ENCODE data around the gene ANO10. TPM values are rescaled to one million over a fixed set of nuclear protein-coding genes. Genes with fewer than 3 reads are reported as not detected.
"Not testable (repeated sequence)": the region's sequence is repeated elsewhere in the genome, so short reads cannot be mapped to it uniquely, and the experiment has no call there.

Gene ANO10
- polyA plus RNA-seq, 1 donor from 2014 or later: 5.8 TPM

DNA sequence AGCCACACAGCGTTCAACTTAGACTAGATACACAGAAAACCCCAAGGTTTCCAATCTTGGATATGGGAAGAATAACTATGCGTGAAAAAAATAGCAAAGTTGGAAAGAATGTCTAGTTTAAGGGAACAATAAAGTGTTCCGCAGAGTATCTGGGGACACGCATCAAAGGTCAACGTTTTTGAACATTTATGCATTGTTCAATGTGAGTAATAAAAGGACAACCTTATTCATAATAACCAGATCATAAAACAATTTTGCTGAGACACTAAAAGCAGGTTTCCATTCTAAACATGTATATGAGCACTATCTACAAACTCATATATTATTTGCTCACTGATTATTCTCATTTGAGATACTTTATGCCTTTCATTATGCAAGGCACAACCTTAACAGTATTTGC, 7.8 kb downstream of the ANO10 start:
- no peaks in the 10 kb centered on the region for H3K9me3 Mint-ChIP-seq
- no peaks in the 10 kb centered on the region for H3K27me3 Mint-ChIP-seq
- no peak overlapping the region for H3K4me3 Mint-ChIP-seq
- H3K4me1 Mint-ChIP-seq: peaks cover 0 to 6% (median under 1%) of the 10 kb centered on the region in 3 donors
- peaks cover 2% of the 10 kb centered on the region for H3K36me3 Mint-ChIP-seq
- H3K27ac Mint-ChIP-seq: no peak overlapping the region

DNA sequence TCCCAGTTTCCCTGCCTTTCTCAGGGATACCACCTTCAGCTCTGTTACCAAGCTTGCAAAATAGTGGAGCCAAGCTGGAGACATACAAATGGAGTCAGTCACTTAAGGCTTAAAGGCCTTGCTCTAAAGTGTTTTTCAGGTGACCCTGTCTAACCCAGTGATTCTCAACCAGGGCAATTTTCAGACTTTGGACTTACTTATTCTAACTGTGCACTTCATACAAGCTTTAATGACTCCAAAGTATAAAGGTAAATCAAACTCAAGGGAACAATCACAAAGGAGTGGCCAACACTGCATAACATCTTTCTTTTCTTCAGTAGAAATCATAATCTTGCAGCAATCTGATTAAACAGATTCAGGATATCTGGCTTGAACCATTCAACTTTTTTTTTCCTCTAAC, 9.4 kb downstream of the ANO10 start:
- no peak overlapping the region for H3K4me3 Mint-ChIP-seq
- H3K27me3 Mint-ChIP-seq: no peaks in the 10 kb centered on the region
- H3K27ac Mint-ChIP-seq: no peak overlapping the region
- peaks cover 0 to 6% (median 0%) of the 10 kb centered on the region in 3 donors for H3K4me1 Mint-ChIP-seq
- no peaks in the 10 kb centered on the region for H3K9me3 Mint-ChIP-seq
- H3K36me3 Mint-ChIP-seq: peaks cover 2% of the 10 kb centered on the region

DNA sequence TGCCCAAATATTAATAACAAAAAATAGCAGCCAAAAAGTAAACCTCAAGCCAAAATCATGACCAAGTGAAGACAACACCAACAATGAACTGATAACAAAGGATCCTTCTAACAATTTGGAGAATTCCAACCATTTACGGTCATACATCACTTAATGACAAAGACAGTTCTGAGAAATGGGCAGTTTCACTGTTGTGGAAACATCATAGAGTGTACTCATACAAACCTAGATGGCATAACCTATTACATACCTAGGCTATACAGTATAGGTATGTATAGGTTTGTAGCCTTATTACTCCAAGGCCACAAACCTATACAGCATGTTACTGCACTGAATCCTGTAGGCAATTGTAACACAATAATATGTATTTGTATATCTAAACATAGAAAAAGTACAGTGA, 12.4 kb downstream of the ANO10 start:
- Mint-ChIP-seq H3K4me1 (peaks cover 0 to 3% (median 0%) of the 10 kb centered on the region in 3 donors), H3K27ac (no peak overlapping the region), H3K27me3 (peaks cover 3% of the 10 kb centered on the region), H3K4me3 (no peak overlapping the region), H3K9me3 (no peaks in the 10 kb centered on the region), H3K36me3 (peaks cover 3% of the 10 kb centered on the region)

DNA sequence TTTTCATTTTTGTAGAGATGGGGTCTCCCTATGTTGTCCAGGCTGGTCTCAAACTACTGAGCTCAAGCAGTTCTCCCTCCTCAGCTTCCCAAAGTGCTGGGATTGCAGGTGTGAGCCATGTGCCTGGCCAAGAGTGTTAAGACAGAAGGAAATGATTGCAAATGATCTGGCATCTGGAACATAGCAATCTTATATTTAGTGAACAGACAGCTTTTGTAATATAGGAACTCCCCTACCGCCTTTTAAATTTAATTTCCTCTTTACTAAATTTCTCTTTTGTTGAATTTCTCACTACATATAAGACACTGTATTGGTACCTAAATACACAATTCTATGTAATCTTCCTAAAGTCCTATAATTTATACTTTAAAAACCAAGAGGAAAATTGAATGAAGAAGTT, 13.1 kb downstream of the ANO10 start:
- peaks cover 0 to 3% (median 0%) of the 10 kb centered on the region in 3 donors for H3K4me1 Mint-ChIP-seq
- no peak overlapping the region for H3K27ac Mint-ChIP-seq
- H3K4me3 Mint-ChIP-seq: no peak overlapping the region
- H3K36me3 Mint-ChIP-seq: peaks cover 3% of the 10 kb centered on the region
- peaks cover 3% of the 10 kb centered on the region for H3K27me3 Mint-ChIP-seq
- H3K9me3 Mint-ChIP-seq: no peaks in the 10 kb centered on the region

DNA sequence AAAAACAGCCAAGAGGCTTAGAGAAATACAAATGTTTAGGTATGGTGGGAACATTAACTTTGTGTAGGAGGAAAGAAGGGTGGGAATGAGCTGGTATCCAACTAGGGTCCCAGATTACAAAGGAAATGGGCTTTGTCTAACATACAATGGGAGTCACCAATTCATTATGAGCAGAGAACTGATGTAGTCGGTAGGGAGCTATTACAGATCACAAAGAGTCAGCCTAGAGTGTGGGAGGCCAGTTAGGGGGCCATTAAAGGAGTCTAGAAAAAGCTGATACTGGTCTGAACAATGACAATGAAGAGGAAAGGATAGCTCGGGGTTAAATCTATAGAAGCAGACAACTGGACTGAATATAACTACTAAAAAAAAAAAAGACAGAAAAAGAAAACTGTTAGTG, 15.5 kb downstream of the ANO10 start:
- H3K36me3 Mint-ChIP-seq: peaks cover 3% of the 10 kb centered on the region
- no peak overlapping the region for H3K4me3 Mint-ChIP-seq
- peaks cover 3% of the 10 kb centered on the region for H3K27me3 Mint-ChIP-seq
- H3K27ac Mint-ChIP-seq: no peak overlapping the region
- H3K4me1 Mint-ChIP-seq: peaks cover 0 to 3% (median 2%) of the 10 kb centered on the region in 3 donors
- no peaks in the 10 kb centered on the region for H3K9me3 Mint-ChIP-seq

DNA sequence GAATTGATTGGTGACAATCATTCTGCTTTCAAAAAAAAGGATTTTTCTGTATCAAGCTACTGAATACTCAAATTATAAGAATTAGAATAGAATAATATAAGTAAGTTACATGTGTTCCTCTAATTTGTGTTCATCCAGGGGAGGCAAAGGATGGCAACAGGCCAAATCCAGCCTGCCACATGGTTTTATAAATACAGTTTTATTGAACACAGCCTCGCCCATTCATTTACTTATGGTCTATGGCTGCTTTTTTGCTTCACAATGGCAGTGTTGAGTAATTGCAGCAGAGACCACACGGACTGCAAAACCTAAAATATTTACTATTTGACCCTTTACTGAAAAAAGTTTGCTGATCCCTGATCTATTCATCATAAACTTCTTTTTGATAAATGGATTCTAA, 21.9 kb downstream of the ANO10 start:
- H3K27me3 Mint-ChIP-seq, H3K36me3 Mint-ChIP-seq, H3K4me1 Mint-ChIP-seq, H3K27ac Mint-ChIP-seq, H3K4me3 Mint-ChIP-seq, H3K9me3 Mint-ChIP-seq: not testable (repeated sequence)

DNA sequence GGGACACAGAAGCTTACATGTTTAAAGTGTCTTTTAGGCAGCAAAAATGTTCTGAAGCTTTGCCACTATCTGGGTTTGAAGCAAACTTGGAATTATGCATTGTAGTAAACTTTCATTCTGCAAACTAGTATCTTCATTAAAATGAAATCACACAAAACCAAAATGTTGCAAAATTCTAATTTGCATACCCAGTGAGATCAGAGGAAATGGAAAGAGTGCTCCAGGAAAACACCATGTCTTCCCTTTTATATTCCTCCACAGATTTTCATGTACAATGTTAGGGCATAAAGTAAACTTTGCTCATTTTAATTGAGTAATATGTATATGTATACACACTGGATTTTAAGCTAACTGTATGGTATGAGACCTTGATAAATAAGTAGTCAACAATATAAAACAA, 23.9 kb downstream of the ANO10 start:
- Mint-ChIP-seq H3K4me3 (no peak overlapping the region), H3K36me3 (peaks cover 7% of the 10 kb centered on the region), H3K27ac (no peak overlapping the region), H3K4me1 (peaks cover 0 to 3% (median 0%) of the 10 kb centered on the region in 3 donors), H3K9me3 (peaks cover 0 to 3% (median 2%) of the 10 kb centered on the region in 3 donors), H3K27me3 (no peaks in the 10 kb centered on the region)

DNA sequence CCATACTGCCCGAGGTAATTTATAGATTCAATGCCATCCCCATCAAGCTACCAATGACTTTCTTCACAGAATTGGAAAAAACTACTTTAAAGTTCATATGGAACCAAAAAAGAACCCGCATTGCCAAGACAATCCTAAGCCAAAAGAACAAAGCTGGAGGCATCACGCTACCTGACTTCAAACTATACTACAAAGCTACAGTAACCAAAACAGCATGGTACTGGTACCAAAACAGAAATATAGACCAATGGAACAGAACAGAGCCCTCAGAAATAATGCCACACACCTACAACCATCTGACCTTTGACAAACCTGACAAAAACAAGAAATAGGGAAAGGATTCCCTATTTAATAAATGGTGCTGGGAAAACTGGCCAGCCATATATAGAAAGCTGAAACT, 25.6 kb downstream of the ANO10 start:
- not testable (repeated sequence) for H3K4me3 Mint-ChIP-seq

DNA sequence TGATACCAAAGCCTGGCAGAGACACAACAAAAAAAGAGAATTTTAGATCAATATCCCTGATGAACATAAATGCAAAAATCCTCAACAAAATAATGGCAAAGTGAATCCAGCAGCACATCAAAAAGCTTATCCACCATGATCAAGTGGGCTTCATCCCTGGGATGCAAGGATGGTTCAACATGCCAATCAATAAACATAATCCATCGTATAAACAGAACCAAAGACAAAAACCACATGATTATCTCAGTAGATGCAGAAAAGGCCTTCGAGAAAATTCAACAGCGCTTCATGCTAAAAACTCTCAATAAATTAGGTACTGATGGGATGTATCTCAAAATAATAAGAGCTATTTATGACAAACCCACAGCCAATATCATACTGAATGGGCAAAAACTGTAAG, 26.5 kb downstream of the ANO10 start:
- not testable (repeated sequence) for H3K9me3 Mint-ChIP-seq, H3K4me3 Mint-ChIP-seq, H3K4me1 Mint-ChIP-seq, H3K27ac Mint-ChIP-seq, H3K27me3 Mint-ChIP-seq
- H3K36me3 Mint-ChIP-seq: peaks cover 18% of the 10 kb centered on the region

More for the DNA sequence above, 25.6 kb downstream of the ANO10 start:
- not testable (repeated sequence) for H3K27ac Mint-ChIP-seq, H3K9me3 Mint-ChIP-seq, H3K27me3 Mint-ChIP-seq, H3K4me1 Mint-ChIP-seq
- H3K36me3 Mint-ChIP-seq: peaks cover 12% of the 10 kb centered on the region

DNA sequence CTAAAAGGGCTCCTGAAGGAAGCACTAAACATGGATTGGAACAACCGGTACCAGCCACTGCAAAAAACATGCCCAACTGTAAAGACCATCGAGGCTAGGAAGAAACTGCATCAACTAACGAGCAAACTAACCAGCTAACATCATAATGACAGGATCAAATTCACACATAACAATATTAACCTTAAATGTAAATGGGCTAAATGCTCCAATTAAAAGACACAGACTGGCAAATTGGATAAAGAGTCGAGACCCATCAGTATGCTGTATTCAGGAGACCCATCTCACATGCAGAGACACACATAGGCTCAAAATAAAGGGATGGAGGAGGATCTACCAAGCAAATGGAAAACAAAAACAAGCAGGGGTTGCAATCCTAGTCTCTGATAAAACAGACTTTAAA, 28.2 kb downstream of the ANO10 start:
- H3K27me3 Mint-ChIP-seq, H3K4me3 Mint-ChIP-seq, H3K9me3 Mint-ChIP-seq, H3K27ac Mint-ChIP-seq, H3K4me1 Mint-ChIP-seq: not testable (repeated sequence)
- peaks cover 20% of the 10 kb centered on the region for H3K36me3 Mint-ChIP-seq

DNA sequence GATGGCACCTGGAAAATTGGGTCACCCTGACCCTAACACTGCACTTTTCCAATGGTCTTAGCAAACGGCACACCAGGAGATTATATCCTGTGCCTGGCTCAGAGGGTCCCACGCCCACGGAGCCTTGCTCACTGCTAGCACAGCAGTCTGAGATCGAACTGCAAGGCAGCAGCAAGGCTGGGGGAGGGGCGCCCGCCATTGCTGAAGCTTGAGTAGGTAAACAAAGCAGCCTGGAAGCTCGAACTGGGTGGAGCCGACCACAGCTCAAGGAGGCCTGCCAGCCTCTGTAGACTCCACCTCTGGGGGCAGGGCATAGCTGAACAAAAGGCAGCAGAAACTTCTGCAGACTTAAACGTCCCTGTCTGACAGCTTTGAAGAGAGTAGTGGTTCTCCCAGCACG, 29.9 kb downstream of the ANO10 start:
- H3K27me3 Mint-ChIP-seq, H3K27ac Mint-ChIP-seq, H3K4me3 Mint-ChIP-seq, H3K4me1 Mint-ChIP-seq, H3K9me3 Mint-ChIP-seq: not testable (repeated sequence)
- peaks cover 19% of the 10 kb centered on the region for H3K36me3 Mint-ChIP-seq

DNA sequence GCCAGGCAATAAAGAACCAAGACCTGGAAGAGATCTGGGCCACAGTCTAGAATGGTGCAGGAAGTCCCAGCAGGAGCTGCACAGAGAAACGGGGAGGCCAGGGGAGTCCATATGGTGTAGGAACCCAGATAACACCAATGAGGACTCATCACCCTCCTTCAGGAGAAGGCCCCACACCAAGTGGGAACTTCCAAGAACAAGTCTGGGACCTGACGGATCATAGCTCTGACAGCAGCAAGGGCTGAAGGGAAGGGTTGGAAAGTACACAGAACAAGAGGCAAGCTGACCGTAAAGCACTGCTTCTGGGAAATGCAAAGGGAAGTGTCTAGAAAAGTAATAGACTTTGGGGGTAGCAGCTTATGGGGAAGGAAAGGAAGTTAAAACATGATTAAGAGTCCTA, 34.5 kb downstream of the ANO10 start:
- no peaks in the 10 kb centered on the region for H3K27me3 Mint-ChIP-seq
- H3K4me3 Mint-ChIP-seq: no peak overlapping the region
- H3K9me3 Mint-ChIP-seq: peaks cover 0 to 3% (median 2%) of the 10 kb centered on the region in 3 donors
- H3K4me1 Mint-ChIP-seq: no peaks in the 10 kb centered on the region
- H3K27ac Mint-ChIP-seq: no peak overlapping the region
- H3K36me3 Mint-ChIP-seq: peaks cover 10% of the 10 kb centered on the region

DNA sequence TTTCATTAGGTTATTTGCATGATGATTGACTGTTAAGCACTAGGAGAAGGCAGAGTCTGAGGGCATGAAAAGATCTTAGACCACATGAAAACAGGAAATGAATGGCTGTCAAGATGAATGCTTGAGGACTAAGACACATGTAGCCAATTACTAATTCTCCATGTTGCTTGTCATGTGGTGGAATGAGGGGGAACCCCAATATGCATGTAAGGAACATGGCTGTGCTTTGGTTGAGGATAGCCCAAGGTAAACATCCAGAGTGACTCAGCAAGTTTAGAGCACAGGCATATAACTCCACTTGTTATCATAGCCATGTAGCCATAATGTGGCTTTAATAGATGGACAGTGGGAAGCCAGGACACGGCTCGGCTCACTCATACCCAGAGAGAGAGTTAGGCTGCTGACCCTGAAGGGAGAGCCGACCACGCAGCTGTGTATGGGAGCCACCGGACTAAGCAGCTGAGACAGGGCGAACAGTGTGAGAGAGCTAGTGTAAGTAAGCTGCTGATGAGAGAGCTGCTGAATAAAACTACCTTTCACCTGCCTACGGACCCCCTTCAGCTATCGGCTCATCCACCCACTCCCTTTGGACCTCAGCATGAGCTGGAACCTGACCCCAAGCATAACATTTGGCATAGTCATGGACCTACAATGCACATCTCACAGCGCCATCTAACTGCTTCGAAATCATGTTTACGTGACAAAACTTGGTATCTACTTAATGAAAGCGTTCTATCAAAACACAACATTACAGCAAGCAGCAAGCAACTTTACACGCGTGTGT, 37.6 kb downstream of the ANO10 start:
- no peak overlapping the region for H3K4me3 Mint-ChIP-seq
- no peaks in the 10 kb centered on the region for H3K27me3 Mint-ChIP-seq
- H3K9me3 Mint-ChIP-seq: no peaks in the 10 kb centered on the region
- H3K36me3 Mint-ChIP-seq: peaks cover 7% of the 10 kb centered on the region
- peaks cover 0 to 2% (median 0%) of the 10 kb centered on the region in 3 donors for H3K4me1 Mint-ChIP-seq
- no peak overlapping the region for H3K27ac Mint-ChIP-seq

DNA sequence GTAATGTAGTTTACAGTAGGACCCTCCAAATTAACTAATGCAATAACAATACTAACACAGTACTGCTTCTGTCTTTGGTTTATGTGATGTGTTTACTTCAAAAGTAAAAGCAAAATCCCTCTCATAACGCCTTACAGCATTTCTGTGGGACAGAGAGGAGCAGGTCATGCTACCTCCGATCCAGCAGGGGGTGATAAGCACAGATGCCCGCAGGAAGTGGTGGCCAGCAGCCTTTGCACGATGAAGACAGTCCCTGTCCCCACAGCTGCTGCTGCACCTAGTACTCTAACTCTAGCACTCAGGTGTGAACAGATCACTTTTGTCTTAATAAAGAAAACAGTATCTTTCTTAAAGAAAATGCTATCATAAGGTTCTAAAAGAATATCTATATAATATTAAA, 38.3 kb downstream of the ANO10 start:
- no peak overlapping the region for H3K27ac Mint-ChIP-seq
- H3K4me3 Mint-ChIP-seq: no peak overlapping the region
- H3K9me3 Mint-ChIP-seq: no peaks in the 10 kb centered on the region

DNA sequence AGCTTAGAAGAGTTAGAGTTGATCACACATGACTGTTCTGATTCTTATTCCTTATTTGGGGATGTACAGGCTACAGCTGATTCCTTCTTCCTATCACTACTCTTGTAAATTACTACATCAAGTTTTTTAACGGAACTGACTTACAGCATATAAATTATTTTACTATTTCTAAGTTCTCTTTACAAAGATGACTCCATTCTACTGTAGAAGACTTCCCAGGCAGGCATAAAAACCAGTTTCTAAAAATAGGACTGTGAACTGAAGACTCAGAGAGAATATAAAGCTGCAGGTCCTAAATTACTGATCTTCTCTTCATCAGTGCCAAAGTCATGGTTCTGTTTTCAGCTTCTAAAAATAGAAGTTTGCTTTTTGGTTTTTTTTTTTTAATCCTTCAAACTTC, 38.9 kb downstream of the ANO10 start:
- H3K36me3 Mint-ChIP-seq: peaks cover 5% of the 10 kb centered on the region
- H3K27me3 Mint-ChIP-seq: no peaks in the 10 kb centered on the region
- no peaks in the 10 kb centered on the region for H3K9me3 Mint-ChIP-seq

More for the DNA sequence above, 38.3 kb downstream of the ANO10 start:
- peaks cover 0 to 2% (median 0%) of the 10 kb centered on the region in 3 donors for H3K4me1 Mint-ChIP-seq
- peaks cover 5% of the 10 kb centered on the region for H3K36me3 Mint-ChIP-seq
- H3K27me3 Mint-ChIP-seq: no peaks in the 10 kb centered on the region

DNA sequence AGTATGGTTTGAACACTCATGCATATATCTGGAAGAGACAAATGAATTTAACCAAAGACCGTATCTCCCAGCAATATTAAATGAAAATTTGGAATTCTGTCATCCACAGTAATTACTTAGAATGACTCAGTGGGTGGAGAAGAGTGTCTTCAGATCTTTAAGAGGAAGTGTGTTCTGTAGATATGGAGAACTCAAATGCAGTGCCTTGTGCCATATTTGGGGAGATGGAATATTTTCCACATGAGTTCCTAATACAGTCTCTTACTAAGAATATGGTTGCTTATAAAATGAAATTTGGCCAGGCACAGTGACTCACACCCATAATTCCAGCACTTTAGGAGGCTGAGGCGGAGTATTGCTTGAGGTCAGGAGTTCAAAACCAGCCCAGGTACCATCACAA, 40.5 kb downstream of the ANO10 start:
- H3K4me3 Mint-ChIP-seq: no peak overlapping the region
- no peaks in the 10 kb centered on the region for H3K27me3 Mint-ChIP-seq
- H3K36me3 Mint-ChIP-seq: peaks cover 8% of the 10 kb centered on the region
- peaks cover 0 to 2% (median 0%) of the 10 kb centered on the region in 3 donors for H3K4me1 Mint-ChIP-seq
- no peaks in the 10 kb centered on the region for H3K9me3 Mint-ChIP-seq
- H3K27ac Mint-ChIP-seq: no peak overlapping the region

More for the DNA sequence above, 38.9 kb downstream of the ANO10 start:
- Mint-ChIP-seq H3K27ac (no peak overlapping the region), H3K4me3 (no peak overlapping the region), H3K4me1 (peaks cover 0 to 2% (median 0%) of the 10 kb centered on the region in 3 donors)
